Measurements from ENCODE around the gene PHF12. TPM values are rescaled to one million over a fixed set of nuclear protein-coding genes. Genes with fewer than 3 reads are reported as not detected.

Gene PHF12
- total RNA-seq, 1 experiment from 2014 or later, result 35.7 TPM

- H3K4me1 ChIP-seq (ENCODE audit: control insufficient read depth in 1 of 2, insufficient read depth in 2 of 2, low read length in 2 of 2), result peaks cover 16 to 28% of the 10 kb centered on the region in 2 experiments
- peaks cover 6 to 7% of the 10 kb centered on the region in 2 experiments; a peak in 3 of 4 replicates for H3K36me3 ChIP-seq (ENCODE audit: control insufficient read depth in 1 of 2, insufficient read depth in 2 of 2, low read length in 2 of 2)
- TSS peak; percentile 34 for BruUV-seq (replicated peaks)
- H3K9me2 ChIP-seq (ENCODE audit: insufficient read depth), result no peaks in the 10 kb centered on the region
- no peak for TF ChIP-seq TCF7L2 (IDR thresholded peaks at IDR 0.05; ENCODE audit: borderline replicate concordance, extremely low read depth, insufficient read depth, insufficient read length)
- TF ChIP-seq SRF (IDR thresholded peaks at IDR 0.05; ENCODE audit: low read depth), result no peak
- TF ChIP-seq SIN3A (IDR thresholded peaks at IDR 0.05; ENCODE audit: low read depth), result no peak
- no peak for TF ChIP-seq REST (IDR thresholded peaks at IDR 0.05; ENCODE audit: low read depth)
- no peak for TF ChIP-seq JUND (IDR thresholded peaks at IDR 0.05)
- no peak for TF ChIP-seq ELF1 (IDR thresholded peaks at IDR 0.05; ENCODE audit: borderline replicate concordance, low read depth)
- no peak for TF ChIP-seq ATF3 (IDR thresholded peaks at IDR 0.05)
- no peak for TF ChIP-seq EGR1 (IDR thresholded peaks at IDR 0.05; ENCODE audit: low read depth)
- no peak for TF ChIP-seq POLR2AphosphoS5 (IDR thresholded peaks at IDR 0.05; ENCODE audit: low read depth, low read length)
- TF ChIP-seq YY1 (IDR thresholded peaks at IDR 0.05; ENCODE audit: extremely low read depth, insufficient replicate concordance, low read depth, low read length), result no peak
- no peak for TF ChIP-seq POLR2A (IDR thresholded peaks at IDR 0.05; ENCODE audit: borderline replicate concordance, extremely low read depth, insufficient read depth, insufficient read length)
- no peak for TF ChIP-seq FOSL1 (IDR thresholded peaks at IDR 0.05; ENCODE audit: low read depth)
- no peak for TF ChIP-seq CEBPB (IDR thresholded peaks at IDR 0.05; ENCODE audit: low read depth)
- no peak for TF ChIP-seq ZNF274 (IDR thresholded peaks at IDR 0.05; ENCODE audit: low read depth, low read length)
- peak overlapping the region; percentile 83 for H3K27ac ChIP-seq (ENCODE audit: low read depth, low read length)
- peaks cover 71% of the 10 kb centered on the region for H3K79me2 ChIP-seq (ENCODE audit: insufficient read depth, low read length)
- no peak for ATAC-seq
- H2AFZ ChIP-seq (ENCODE audit: low read depth, low read length, poor library complexity, severe bottlenecking), result no peak overlapping the region
- no peaks in the 10 kb centered on the region for H3K9me3 ChIP-seq (ENCODE audit: control insufficient read depth in 1 of 2, insufficient read depth in 1 of 2, low read depth in 1 of 2, low read length in 2 of 2)
- H4K20me1 ChIP-seq (ENCODE audit: insufficient read depth), result no peaks in the 10 kb centered on the region
- H3K4me2 ChIP-seq (ENCODE audit: low read length), result peak overlapping the region; percentile 90
- H3K27me3 ChIP-seq (ENCODE audit: insufficient read depth, low read length), result no peaks in the 10 kb centered on the region
- intact Hi-C loops (cut with micrococcal nuclease), result no loop called here
- DNase-seq (ENCODE audit: low read depth, low spot score), result no peak
- peak overlapping the region; percentile 70 for H3K9ac ChIP-seq (ENCODE audit: low read length)
- CTCF ChIA-PET, result interaction anchor here (1.6 to 4.5 kb wide), 2 partner anchors 17 to 222 kb away, joined by 7 to 44 read pairs; partner anchors contain the start of gene TLCD1
- peak overlapping the region; percentile 81 to 92 for H3K4me3 ChIP-seq (replicated peaks in 1 of 2; ENCODE audit: low read depth in 1 of 2, low read length in 2 of 2)
- RAD21 ChIA-PET (ENCODE audit: low non-redundant PET in 1 of 2, low total read pairs in 2 of 2, uncharacterized antibody in 2 of 2, unreplicated experiment in 2 of 2), result no interaction called here
- POLR2A ChIA-PET, result interaction anchor here (1.3 to 1.8 kb wide), 2 partner anchors 221 to 229 kb away, joined by 6 to 10 read pairs; partner anchors contain the start of genes NEK8 and RPL23A
These were observed 2.5 kb downstream of the PHF12 start for GRCh38 chr17:28948873-28949184.
